ENCODE measurements around the gene NLRC5.
"Not testable (repeated sequence)": the region's sequence is repeated elsewhere in the genome, so short reads cannot be mapped to it uniquely, and the experiment has no call there.

Gene NLRC5

GRCh38 chr16:57001026-57001679, 11.8 kb downstream of the NLRC5 start:
- DNase-seq: no peak

- DNase-seq: no peak
Observed at GRCh38 chr16:57003439-57004386, 14.4 kb downstream of the NLRC5 start.

- DNase-seq: no peak
Observed at GRCh38 chr16:57004387-57005250, 15.3 kb downstream of the NLRC5 start.

- not testable (repeated sequence) for DNase-seq
Observed at GRCh38 chr16:57005597-57005996, 16.2 kb downstream of the NLRC5 start.

GRCh38 chr16:57007050-57007449, 17.7 kb downstream of the NLRC5 start:
- no peak for DNase-seq

- DNase-seq: no peak
Observed at GRCh38 chr16:57007530-57007929, 18.2 kb downstream of the NLRC5 start.

- no peak for DNase-seq
Observed at GRCh38 chr16:57008440-57008839, 19.1 kb downstream of the NLRC5 start.

- DNase-seq: no peak
Observed at GRCh38 chr16:57009643-57010170, 20.4 kb downstream of the NLRC5 start.

GRCh38 chr16:57012353-57012752, 23.0 kb downstream of the NLRC5 start:
- no peak for DNase-seq

- no peak for DNase-seq
Observed at GRCh38 chr16:57013229-57013628, 23.9 kb downstream of the NLRC5 start.

GRCh38 chr16:57013902-57014301, 24.5 kb downstream of the NLRC5 start:
- no peak for DNase-seq

GRCh38 chr16:57016301-57016700, 26.9 kb downstream of the NLRC5 start:
- DNase-seq: no peak

- no peak for DNase-seq
Observed at GRCh38 chr16:57016831-57017230, 27.5 kb downstream of the NLRC5 start.

GRCh38 chr16:57017251-57017650, 27.9 kb downstream of the NLRC5 start:
- DNase-seq: no peak

- no peak for DNase-seq
Observed at GRCh38 chr16:57019746-57020145, 30.4 kb downstream of the NLRC5 start.

GRCh38 chr16:57020651-57021050, 31.3 kb downstream of the NLRC5 start:
- DNase-seq: no peak

- DNase-seq: no peak
Observed at GRCh38 chr16:57021757-57022156, 32.4 kb downstream of the NLRC5 start.

GRCh38 chr16:57022445-57022844, 33.1 kb downstream of the NLRC5 start:
- no peak for DNase-seq

- peak; percentile 39 for DNase-seq
Observed at GRCh38 chr16:57023541-57024249, 34.3 kb downstream of the NLRC5 start.

- DNase-seq: no peak
Observed at GRCh38 chr16:57024894-57025680, 35.7 kb downstream of the NLRC5 start.

All from activated gamma-delta T cell (primary cell).